ENCODE results near the gene TOP2A.

TOP2A gene

DNA sequence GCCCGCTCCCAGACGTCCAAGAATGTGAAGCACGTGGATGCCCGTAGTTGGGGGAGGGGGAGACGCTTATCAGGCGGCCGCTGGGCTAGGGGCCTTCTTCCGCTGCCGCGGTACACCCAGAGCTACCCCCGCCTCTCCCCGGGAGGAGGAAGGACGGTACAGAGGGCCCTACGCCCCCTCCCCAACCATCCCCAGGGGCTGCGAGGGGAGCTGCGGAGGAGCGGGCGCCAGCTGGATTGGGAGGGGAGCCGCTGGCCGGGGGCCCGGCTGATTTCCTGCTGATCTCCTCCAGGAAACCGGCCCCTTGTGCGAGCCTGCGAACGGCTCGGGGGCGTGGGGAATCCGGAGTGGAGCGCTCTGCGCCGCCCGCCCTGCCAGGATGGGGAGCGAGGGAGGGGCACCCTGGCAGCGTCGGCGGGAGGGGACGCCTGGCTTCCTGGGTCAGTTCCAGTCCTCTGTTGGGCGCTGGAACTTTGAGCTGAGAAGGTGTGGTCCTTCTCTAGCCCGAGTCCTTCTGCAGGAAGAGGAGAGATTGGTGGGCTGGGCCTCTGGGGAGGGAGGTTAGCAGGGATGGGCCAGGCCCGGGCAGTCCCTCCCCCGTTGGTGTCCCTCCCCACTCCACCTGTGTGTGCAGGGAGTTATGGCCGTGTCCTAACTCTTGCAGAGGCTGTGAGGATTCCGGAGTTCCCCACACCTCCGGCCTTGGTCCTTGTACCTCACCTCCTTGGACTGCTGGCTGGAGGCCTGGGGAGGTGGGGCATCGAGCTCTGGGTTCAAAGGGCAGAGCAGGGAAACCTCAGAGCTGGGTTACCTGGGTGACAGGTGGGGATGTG lies 72.3 kb downstream of the TOP2A start:
- DNase-seq (ENCODE audit: insufficient read length): no peak
- no peak for FAIRE-seq
- TF ChIP-seq POLR2A (IDR thresholded peaks at IDR 0.05; ENCODE audit: low read depth, low read length): no peak
- TF ChIP-seq TAF1 (IDR thresholded peaks at IDR 0.05; ENCODE audit: borderline replicate concordance, low read depth, low read length): no peak
- TF ChIP-seq POLR2AphosphoS5 (IDR thresholded peaks at IDR 0.05; ENCODE audit: low read depth, low read length): no peak

DNA sequence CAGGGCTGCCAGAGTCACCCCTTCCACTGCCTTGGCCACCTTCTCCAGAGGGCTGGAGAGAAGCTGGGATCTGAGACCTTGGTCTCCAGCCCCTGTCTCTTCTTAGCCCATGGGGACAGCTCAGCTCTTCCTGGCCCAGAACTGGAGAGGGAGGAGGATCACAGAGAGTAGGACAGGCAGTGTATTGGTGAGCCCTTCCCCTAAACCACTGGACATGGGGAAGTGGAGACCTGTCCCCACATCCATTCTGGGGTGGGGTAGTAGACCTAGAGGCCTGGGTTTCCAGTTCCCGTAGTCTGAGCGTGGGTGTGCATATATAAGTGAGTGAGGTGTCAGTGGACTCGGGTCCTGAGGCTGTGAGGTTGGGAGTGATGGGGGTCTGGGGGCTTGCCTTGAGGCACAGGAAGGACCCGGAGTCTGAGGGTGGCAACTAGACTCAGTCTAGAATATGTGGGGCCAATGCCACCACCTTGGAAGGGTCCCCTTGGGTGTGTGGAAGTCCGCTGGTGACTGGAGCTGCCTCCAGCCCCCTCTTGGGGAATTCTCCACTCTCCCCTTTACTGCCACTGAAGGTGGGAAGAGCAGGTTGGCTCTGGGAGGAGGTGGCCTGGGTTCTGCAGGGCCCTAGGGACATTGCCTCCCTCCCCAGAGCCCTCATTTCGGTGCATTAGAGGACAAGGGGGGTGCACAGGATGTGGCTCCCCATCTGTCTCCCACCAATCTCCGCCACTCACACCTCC lies 73.1 kb downstream of the TOP2A start:
- FAIRE-seq: no peak
- DNase-seq (ENCODE audit: insufficient read length): no peak

DNA sequence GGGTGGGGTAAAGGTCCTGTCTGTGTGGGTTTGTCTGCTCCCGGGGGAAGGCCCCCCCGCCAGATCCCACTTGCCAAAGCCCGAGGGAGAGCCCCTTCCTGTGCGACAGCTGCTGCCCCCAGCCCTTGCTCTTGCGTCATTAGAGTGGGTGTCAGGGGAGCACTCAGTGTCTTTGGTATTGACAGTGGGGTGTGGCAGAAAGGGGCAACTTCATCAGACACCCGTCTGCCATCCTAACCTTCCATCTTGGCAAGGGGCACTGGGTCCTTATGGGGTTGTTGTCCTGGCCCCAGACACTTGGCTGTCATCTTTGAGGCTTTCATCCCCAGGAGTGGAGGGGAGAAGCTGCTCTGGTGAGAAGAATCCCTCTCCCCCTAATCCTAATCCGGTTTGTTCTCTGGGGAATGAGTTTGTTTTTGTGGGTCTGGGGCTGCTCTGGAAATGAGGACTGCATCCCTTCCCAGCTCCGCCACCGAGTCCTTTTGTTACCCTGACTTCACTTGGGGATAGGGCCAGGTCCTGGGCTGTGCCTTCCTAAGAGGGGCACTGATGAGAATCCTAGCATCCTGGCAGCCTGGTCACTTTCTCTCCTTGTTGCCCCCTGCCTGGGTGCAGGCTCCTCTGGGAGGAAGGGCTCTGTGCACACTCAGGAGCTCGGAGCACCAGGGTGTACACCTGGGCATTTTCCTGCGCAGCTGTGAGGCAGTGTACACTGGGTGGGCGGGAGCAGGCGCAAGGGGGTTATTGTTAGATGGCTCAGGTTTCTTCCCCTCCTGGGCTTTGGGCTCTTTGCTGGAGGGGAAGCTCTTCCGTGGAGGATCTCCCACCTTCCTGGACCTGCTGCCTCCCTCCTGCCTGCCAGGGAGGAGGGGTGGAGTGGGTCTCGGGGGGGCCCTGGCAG lies 74.2 kb downstream of the TOP2A start:
- FAIRE-seq: no peak
- TF ChIP-seq POLR2A (IDR thresholded peaks at IDR 0.05; ENCODE audit: low read depth, low read length): no peak
- TF ChIP-seq POLR2AphosphoS5 (IDR thresholded peaks at IDR 0.05; ENCODE audit: low read depth, low read length): no peak
- TF ChIP-seq TAF1 (IDR thresholded peaks at IDR 0.05; ENCODE audit: borderline replicate concordance, low read depth, low read length): no peak
- DNase-seq (ENCODE audit: insufficient read length): no peak

More for the DNA sequence above, 73.1 kb downstream of the TOP2A start:
- no peak for TF ChIP-seq POLR2AphosphoS5 (IDR thresholded peaks at IDR 0.05; ENCODE audit: low read depth, low read length)
- TF ChIP-seq TAF1 (IDR thresholded peaks at IDR 0.05; ENCODE audit: borderline replicate concordance, low read depth, low read length): no peak

DNA sequence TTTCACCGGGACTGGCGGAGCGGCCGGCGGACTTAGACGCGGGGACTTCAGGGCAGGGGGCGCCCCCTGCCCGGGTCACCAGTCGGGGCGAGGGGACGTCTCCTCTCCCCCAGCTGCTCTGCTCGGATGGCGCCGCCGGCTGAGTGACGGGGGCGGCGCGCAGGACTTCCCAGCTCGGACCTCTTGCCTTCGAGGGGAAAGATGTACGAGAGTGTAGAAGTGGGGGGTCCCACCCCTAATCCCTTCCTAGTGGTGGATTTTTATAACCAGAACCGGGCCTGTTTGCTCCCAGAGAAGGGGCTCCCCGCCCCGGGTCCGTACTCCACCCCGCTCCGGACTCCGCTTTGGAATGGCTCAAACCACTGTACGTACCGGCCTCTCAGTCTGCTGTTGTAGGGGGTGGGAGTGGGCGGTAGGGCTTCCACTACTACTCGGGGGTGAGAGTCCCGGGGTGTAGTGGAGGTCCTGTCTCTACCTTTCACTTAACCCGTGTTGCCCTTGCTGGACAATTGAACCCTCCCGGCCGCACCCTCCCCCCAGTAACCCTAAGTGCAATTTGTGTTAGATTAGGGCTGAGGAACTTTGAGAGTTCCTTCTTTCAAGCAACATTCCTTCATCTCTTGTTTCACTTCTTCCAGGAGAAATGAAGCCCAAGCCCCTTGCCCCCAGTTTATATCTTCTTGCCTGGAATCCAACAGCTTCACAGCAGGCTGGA lies 75.0 kb downstream of the TOP2A start:
- TF ChIP-seq POLR2AphosphoS5 (IDR thresholded peaks at IDR 0.05; ENCODE audit: low read depth, low read length) (no peak), POLR2A (IDR thresholded peaks at IDR 0.05; ENCODE audit: low read depth, low read length) (no peak), TAF1 (IDR thresholded peaks at IDR 0.05; ENCODE audit: borderline replicate concordance, low read depth, low read length) (no peak)
- DNase-seq (ENCODE audit: insufficient read length): no peak
- no peak for FAIRE-seq

DNA sequence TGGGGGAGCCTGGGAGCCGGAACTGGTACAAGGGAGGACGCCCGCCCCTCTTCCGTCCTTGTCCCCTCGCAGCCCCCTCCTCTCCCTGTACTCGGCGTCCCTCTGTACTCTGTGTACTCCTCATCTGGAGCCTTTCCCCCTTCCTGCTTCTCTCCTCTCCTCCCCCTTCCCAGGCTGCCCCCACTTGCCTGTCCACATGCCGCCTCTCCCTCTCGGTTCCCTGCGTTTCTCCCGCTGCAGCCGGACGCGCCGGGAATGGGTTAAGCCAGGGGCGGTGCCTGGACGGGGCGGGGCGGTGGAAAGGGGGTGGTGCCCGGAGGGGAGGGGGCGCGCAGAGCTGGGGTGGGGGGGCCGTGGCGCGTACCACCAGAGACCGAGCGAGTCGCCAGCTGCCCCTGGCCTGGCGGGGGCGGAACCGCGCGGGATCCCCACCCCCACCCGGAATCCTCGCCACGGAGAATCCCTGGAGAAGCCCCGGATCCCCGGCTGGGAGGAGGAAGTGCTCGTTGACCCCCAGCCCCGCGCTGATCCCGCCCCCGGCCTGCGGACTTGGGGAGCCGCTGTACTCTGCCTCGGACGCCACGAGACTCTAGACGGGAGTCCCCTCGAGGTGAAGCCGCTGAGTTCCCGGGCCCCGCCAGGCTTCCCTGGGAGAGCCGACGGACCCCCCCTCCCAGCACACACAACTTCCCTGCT lies 75.7 kb downstream of the TOP2A start:
- DNase-seq (ENCODE audit: insufficient read length): no peak

DNA sequence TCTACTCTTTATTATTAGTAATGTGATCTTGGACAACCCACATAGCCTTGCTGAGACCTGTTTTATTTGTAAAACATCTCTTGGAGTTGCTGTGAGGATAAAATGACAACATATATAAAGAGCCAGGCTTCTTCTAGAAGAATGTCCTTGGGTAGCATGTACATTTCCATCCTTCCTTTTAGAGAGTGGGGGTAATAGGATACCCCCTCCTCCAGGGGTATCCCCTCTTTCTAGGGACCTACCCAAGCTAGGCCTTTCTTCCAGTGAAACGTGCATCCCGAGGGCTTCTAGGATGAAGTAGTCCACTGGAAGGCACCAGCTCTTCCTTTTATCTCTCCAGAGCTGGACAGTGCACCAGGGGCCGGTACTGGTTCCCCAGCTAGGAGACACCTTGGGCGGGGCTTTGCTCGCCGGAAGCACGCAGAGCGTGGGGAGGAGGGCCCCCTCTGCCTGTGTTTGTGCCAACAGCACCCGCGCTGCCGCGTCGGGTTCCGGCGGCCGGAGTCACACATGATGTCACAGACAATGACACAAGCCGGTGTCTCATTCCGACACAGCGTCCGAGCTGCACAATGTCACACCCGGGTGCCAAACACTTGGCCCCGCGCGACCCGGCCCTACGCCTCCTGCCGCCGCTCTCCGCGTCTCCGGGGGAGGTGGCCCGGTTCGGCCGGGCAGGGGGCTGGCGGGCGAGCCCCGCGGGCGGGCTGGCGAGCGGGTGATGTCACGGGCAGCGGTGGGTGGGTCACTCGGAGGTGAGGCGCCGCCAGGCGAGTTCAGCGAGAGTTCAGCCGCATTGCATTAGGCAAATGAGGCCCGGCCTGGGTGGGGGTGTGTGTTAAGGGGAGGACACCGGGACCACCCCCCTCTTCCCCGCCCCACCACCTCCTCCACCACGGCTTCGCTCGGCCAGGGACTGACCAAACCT lies 76.6 kb downstream of the TOP2A start:
- TF ChIP-seq POLR2A (IDR thresholded peaks at IDR 0.05; ENCODE audit: low read depth, low read length) (peak; percentile 35; the same call in 1 of the 2 replicates), POLR2AphosphoS5 (IDR thresholded peaks at IDR 0.05; ENCODE audit: low read depth, low read length) (no peak), TAF1 (IDR thresholded peaks at IDR 0.05; ENCODE audit: borderline replicate concordance, low read depth, low read length) (0 out of 2 replicates have a peak, but pooled peaks have one; percentile 27)
- peak; percentile 91 for FAIRE-seq
- peak; percentile 79 for DNase-seq (ENCODE audit: insufficient read length)

More for the DNA sequence above, 75.7 kb downstream of the TOP2A start:
- no peak for FAIRE-seq
- TF ChIP-seq POLR2A (IDR thresholded peaks at IDR 0.05; ENCODE audit: low read depth, low read length) (no peak), POLR2AphosphoS5 (IDR thresholded peaks at IDR 0.05; ENCODE audit: low read depth, low read length) (no peak), TAF1 (IDR thresholded peaks at IDR 0.05; ENCODE audit: borderline replicate concordance, low read depth, low read length) (no peak)

DNA sequence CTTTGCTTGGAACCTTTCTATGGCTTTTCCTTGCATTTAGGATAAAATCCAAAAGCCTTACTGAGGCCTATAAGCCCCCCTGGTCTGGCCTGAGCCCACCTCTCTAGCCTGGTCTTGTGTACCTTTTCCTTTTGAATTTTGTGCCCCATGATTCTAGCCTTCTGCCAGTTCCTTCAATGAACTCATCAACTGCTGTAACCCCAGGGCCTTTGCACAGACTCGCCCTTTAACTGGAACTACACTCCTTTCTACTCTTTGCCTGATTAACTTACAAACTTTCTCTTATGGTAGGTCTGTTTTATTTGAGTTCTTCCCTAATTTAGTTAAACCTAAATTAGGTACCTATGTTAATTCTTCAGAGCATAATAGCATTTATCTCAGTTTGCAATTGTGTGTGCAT lies 77.4 kb downstream of the TOP2A start:
- TF ChIP-seq POLR2A (IDR thresholded peaks at IDR 0.05; ENCODE audit: low read depth, low read length): no peak
- TF ChIP-seq POLR2AphosphoS5 (IDR thresholded peaks at IDR 0.05; ENCODE audit: low read depth, low read length): no peak
- no peak for TF ChIP-seq TAF1 (IDR thresholded peaks at IDR 0.05; ENCODE audit: borderline replicate concordance, low read depth, low read length)

DNA sequence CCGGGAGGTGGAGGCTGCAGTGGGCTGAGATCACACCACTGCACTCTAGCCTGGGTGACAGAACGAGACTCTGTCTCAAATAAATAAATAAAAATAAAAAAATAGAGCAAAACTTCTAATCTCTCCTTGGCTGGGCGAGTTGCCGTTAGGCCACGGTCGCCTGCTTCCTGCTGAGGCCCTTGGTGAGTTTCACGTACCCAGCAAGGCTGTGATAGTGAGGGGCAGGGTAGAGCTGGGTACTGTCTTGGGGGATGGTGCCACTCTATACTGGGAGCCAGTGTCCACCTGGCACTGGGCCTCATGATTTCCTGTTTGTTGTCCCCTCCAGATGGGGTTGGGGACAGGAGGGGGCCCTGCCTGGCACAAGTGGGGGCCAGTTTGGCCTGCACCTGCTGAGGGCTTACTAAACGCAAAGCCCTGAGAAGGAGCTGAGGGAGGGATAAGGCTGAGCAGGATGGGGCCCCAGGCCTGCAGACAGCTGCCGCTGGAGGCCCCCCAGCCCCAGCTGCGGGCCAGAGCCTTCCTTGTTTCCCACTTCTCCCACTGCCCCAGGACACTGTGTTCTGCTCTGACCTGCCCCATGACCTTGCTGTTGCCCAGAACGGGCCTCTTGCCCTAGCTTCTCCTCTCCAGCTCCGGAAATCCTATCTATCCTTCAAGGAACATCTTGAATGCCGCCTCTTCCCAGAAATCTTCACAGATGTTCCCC lies 78.6 kb downstream of the TOP2A start:
- no peak for TF ChIP-seq POLR2A (IDR thresholded peaks at IDR 0.05; ENCODE audit: low read depth, low read length)
- no peak for TF ChIP-seq TAF1 (IDR thresholded peaks at IDR 0.05; ENCODE audit: borderline replicate concordance, low read depth, low read length)
- TF ChIP-seq POLR2AphosphoS5 (IDR thresholded peaks at IDR 0.05; ENCODE audit: low read depth, low read length): no peak
- DNase-seq (ENCODE audit: insufficient read length) (no peak), FAIRE-seq (no peak)

More for the DNA sequence above, 77.4 kb downstream of the TOP2A start:
- FAIRE-seq (no peak), DNase-seq (ENCODE audit: insufficient read length) (no peak)

All from GM12892 (cell line).